GM21723 (cell line): ENCODE results near the gene GAS6.

Experiments used
- ATAC-seq: cut with Tn5 transposase; IDR thresholded peaks from one replicate; pipeline ENCODE4 v1.9.1; 2021; ENCODE audit warnings: mild to moderate bottlenecking, moderate library complexity; ENCODE audit not compliant: unreplicated experiment

GAS6 gene

DNA sequence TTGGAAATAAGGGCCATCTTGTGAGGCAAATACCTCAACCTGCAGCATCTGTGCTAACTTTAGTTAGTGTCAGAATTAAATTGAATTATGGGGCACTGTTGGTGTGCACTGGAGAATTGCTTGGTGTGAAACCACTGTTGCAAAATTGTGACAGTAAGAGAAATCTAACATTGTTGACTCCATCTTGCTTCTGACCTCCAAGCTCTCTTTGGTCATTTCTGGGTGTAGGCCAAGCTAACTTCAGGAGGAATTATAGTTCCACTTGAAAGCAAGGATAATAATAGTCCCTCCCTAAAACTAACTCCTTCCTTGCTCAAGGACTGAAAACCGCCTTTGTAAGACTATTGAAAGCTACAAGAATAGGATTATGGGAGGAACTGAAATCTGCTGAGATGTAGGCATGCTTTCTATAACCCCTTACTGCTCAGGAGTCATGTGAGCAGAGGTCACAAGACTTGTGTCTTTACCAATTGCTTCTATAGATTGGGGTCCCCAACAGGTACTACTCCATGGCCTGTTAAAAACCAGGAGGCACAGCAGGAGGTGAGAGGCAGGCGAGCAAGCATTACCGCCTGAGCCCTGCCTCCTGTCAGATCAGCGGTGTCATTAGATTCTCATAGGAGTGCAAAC lies 24.9 kb upstream of the GAS6 start:
- ATAC-seq: no peak

DNA sequence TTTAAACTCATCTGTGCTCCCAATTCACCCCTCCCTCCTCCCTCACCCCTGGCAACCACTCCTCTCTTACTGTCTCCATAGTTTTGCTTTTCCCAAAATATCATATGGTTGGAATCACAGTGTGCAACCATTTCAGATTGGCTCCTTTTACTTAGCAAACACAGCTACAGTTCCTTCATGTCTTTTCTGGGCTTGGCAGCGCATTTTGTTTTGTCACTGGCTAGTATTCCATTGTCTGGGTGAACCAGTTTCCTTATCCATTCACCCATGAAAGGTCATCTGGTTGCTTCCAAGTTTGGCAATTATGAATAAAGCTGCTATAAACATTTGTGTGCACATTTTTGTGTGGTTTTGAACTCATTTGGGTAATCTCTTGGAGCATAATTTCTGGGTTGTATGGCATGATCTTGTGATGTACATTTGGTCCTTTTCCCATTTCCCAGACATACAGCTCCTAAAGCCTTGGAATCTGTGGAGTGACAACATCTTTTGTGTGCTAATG lies 23.9 kb upstream of the GAS6 start:
- no peak for ATAC-seq

DNA sequence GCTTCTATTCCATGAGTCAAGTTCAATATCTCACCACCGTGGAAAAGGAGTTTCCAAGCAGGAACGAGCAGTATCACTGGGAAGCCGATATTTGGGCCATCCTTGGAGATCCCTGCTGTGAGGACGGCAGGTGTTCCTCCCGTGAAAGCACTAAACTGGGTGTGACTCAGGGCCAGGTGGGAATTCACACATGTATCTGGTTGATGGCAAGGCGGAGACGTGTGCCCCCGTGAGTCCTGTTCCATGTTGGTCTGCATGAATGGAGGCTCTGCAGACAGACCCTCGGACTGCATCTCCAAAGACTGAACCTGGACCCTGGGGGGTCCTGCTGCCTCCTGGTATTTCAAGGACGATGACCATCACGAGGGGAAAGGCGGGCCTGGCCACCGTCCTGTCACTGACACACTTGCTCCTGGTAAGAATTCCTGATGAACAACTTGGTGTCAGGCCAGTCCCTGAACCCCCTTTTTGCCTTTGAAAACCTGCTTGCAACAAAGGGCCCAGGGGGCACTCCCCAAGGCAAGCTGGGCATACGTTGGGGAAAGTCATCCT lies 22.8 kb upstream of the GAS6 start:
- ATAC-seq: no peak

DNA sequence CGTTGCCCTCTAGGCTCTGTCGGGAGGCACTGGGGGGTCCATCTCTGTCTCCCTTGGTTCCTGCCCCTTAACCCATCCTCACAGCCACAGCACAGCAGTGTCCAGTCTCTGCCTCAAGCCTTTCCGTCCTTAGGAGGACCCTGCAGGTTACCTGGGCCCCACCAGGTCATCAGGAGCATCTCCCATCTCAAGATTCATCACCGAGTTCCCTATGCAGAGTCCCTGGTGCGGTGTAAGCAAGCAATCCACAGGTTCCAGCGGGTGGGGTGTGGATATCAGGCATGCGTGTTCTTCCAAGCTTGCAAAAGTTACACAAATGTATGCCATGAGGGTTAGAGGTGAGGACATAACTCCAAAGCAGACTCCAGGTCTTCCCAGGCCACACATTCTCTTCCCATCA lies 20.9 kb upstream of the GAS6 start:
- no peak for ATAC-seq

DNA sequence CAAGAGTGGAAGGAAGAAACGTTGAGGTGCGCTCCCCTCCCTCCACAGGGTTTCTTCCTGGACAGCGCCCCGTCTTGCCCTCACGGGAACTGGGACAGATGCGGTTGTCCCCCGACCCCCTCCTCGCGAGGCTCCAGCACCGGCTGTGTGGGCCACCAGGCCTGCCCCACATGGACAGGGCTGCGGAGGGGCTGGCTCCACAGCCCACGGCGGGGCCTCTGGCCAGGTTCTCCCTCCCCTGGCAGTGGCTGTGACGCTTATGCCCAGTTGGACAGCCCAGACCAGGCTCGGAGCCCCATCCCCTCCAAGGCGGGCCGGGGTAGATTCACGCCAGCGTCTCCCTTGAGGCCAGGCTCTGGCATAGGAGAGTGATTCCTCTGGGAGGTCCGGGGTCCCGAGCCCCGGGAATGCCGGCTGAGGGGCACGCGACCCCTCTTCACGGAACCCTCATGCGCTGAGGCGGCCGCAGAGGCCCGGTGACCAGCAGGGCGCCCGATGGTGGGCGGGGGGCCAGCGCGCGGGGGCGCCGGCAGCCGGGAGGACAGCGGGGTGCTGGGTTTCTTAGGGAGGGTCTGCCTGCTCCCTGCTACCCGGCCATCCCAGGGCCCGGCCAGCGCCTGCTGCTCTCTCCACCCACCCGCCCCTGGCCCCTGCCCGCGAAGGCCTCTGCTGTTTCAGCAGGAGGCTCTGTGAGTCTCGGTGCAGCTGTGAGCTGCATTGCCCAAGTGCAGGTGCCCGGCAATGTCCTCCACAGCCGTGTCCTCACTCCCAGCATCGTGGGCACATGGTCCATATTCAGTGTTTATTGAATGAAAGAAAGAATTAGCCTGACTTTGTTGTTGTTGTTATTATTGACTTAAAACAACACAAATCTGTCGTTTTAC lies 20.3 kb upstream of the GAS6 start:
- no peak for ATAC-seq

DNA sequence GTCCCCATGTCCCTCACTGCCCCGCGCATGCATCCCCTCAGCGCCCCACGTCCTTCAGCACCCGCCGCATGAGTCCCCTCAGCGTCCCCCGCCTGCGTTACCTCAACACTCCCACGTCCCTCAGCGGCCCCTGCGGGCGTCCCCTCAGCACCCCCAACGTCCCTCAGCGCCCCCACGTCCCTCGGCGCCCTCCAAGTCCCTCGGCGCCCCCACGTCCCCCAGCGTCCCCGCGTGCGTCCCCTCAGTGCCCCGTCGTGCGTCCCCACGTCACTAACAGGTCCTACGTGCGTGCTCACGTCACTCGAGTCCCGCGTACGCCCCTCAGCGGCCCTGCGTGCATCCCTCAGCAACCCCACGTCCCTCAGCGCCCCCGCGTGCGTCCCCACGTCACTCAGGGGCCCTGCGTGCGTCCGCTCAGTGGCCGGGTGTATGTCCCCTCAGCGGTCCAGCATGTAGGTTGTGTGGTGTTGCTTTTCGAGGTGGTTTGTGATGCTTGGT lies 19.5 kb upstream of the GAS6 start:
- ATAC-seq: no peak

DNA sequence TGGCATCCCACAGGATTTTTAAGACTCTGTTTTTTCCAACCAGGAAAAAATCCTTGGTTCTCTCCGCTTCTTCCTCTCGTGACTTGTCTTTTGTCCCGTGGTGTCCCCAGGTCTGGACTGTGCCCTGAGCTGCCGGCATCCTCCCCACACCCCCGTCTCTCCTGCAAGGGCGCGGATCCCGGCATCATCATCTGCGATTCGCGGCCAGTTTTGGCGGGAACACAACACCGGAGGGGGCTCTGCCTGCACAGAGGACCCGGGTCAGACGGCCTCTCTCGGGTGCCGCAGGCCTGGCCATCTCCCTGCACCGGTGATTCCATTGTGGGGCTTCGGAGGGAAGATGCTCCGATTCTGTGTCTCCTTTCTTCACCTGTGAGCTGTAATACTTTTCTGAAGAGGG lies 18.8 kb upstream of the GAS6 start:
- ATAC-seq: no peak

DNA sequence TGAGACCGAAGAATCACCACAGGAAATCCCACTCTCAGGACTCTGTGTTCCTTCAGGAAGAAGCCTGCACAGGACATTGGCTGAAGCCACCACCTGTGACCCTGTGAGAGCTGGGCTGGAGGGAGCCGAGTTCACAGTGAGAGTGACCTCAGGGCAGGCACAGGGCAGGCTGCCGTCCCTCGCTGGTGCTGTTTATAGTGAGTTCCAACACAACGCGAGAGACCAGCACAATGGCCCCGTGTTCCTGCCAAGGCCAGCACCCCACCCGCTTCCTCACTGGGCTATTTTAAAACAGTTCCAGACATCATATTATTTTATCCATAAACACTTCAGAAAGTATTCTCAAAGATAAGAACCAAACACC lies 18.4 kb upstream of the GAS6 start:
- ATAC-seq: no peak

DNA sequence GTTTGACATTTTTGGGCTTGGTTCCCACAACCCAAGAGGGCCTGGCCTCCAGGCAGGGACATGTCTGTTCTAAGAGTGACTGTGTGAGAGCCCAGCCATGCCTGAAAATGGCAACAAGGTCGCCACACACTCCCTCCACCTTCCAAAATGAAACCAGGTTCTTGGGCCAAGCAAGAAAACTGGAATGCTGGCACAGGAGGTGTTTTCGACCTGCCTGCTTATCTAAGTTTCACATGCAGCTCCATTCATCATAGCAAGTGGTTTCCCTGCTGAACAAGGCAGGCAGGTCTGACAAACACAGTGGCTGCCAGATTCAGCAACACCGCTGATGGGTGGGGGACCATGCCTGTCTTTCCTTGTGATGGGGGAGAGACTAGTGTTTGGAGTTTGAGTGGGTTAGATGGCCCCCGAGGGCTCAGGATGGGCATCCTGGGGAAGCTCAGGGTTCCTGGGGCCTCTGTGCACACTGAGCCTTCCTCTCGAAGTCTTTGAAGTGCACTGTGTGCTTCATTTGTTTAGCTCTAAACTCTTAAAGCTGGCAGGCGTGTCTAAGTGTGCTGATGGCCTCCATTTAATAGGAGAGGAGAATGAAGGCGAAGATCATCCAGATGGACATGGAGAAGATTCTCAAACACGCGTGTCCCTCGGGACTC lies 17.9 kb upstream of the GAS6 start:
- no peak for ATAC-seq

DNA sequence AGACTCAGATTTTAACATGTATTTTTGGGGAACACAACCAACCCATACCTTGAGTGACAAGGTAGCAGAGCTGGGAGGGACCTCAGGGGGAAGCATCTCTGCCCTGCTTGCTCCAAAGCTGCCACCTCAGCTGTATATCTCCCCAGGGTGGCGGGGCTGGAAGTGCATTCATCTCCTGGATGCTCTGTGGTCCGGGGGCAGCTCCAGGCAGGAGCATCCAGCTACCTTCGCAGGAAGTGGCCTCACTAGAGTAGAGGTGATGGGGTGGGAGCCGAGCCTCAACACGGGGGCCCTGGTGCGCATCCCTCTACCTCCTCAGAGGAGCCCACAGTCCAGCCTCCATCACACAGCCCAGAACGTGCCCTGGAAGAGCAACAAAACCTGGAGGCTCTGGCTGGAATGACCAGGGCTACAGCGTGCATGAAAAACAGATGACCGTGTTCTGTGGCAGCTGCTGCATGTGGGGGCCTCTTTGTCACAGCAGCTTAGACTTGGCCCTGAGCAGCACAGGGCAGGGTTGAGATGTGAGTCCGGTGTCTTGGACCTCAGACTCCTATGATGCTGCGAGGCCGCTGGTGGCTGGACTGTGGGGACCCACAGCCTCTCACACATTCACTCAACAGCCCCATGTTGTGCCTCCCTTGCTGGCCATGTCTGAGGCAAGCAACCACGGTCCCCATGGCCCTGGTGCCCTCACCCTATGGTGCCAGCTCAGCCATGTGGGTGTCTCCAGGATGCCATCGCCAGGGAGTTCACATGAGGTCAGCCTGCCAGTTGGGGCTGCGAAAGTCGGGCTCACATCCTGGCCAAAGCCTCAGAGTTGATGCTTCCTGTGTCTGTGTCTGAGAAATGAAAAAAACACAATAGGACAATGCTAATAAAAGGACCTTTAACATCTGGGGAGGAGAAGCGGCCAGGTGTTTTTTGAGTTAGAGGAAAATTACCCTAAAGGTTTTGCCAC lies 17.1 kb upstream of the GAS6 start:
- ATAC-seq: no peak

DNA sequence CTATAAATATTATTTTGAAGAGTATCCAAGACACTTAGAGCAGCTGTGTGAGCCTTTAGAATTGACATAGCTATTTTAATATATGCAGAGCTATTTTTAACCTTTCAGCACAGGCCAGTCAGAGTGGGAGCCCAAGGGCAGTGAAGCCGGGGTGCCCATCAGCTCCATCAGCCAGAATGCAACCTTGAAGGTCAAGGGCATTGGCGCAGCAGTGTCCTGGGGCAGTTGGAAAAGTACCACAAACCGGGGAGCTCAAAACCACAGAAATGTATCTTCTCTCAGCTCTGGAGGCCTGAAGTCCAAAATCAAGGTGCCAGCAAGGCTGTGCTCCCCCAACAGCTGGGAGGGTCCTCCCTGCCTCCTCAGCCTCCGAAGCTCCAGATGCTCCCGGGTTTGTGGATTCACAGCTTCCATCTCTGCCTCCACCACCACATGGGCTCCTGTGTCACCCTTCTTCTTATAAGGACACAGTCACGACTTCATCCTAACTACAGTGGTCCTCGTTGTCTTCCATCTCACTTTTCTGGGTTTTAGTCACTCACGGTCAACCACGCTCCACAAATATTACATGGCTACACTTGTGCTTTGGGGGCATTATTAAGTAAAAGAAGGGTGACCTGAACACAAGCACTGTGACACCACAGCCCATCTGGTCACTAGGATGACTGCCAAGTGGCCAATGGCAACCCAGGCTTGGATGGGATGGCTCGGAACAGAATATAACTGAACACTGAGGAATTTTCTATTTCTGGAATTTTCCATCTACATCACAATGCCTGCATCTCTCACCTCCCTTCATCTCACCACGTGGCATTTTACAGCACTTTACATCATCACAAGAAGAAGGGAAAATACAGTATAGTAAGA lies 15.9 kb upstream of the GAS6 start:
- ATAC-seq: no peak

DNA sequence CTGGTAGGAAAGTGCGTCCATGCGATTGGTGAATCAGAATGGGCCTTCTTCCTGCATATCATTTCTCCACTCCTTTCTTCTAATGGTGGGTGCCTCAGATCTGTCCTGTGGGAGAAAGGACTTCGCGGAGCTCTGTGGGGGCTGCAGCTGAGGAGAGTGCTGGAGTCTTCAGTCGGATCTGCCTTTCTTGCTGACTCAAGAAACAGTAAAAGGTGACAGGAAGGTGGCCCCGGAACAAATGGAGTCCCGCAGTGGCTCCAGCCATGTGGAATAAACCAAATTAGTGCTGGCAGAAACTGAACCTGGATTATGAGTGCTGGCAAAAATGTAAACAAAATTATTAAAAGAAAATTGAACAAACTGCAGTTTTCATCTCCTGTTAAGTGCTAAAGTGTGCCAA lies 15.1 kb upstream of the GAS6 start:
- no peak for ATAC-seq

DNA sequence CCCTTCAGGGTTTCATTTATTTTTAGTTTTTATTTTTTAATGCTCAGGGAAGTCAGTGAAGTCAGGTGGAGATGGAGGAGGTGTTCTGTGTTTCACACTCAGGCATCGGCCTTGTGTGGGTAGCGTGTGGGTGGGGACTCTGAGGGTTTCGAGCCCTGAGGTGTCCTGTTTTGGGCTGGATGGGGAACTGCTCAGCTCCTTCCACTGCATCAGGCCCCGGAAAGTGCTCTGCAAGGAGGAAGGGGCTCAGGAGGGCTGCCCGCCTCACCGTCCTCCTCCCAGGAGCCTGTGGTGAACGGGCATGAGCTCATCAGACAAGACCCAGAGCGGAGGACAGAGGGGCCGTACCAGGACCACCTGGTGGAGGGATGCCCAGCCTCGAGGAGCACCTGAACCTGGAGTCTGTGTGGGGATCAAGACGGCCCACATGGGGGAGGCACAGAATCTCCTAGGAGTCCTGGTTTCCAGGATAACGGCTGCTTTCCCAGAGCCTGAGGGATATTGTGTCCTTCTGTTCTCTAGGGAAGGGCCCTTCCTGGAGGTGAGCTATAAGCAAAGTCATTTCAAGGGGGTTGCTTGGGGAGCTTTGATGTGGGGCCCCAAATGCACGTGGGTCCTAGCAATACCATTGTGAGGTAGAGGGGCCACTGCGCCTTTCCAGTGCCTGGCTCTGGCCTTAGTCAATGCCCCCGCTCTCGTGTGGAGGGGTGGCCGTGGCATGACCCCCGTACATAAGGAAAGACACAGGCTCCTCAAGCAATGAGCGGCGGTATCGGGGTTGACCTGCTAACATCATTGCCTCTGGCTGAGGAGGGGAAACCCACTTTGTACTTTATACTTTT lies 13.5 kb upstream of the GAS6 start:
- no peak for ATAC-seq

DNA sequence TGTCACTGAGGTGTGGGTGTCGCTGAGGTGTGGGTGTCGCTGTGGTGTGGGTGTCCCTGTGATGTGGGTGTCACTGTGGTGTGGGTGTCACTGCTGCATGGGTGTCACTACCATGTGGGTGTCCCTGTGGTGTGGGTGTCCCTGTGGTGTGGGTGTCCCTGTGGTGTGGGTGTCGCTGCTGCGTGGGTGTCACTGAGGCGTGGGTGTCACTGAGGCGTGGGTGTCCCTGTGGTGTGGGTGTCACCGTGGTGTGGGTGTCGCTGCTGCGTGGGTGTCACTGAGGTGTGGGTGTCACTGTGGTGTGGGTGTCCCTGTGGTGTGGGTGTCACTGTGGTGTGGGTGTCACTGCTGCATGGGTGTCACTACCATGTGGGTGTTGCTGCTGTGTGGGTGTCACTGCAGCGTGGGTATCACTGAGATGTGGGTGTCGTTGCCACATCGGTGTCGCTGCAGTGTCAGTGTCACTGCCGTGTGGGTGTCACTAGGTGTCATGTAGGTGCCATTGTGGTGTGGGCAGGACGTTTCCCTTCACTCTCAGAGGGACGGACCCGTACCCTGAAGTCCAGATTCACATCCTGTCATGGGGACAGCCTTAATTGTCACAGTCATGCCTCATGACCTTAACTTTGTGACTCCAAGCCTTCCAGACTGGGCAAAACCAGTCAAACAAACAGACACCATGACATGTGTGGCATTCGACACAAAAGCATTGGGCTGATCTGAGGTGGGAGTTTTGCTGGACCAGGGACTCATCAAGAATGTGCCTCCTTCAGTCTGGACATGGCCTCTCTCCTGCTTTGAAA lies 12.7 kb upstream of the GAS6 start:
- no peak for ATAC-seq

DNA sequence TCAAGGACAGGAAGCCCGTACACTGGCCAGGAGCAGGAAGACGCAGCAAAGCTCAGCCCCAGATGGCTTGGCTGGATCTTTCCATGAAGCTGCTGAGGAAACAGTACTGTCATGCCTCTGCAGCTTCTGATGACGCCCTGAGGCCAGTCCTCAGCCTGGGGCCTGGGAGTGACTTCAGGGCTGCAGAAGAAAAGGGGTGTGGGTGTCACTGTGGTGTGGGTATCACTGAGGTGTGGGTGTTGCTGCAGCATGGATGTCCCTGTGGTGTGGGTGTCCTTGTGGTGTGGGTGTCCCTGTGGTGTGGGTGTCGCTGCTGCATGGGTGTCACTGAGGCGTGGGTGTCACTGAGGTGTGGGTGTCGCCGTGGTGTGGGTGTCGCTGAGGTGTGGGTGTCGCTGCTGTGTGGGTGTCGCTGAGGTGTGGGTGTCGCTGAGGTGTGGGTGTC lies 12.0 kb upstream of the GAS6 start:
- ATAC-seq: no peak

DNA sequence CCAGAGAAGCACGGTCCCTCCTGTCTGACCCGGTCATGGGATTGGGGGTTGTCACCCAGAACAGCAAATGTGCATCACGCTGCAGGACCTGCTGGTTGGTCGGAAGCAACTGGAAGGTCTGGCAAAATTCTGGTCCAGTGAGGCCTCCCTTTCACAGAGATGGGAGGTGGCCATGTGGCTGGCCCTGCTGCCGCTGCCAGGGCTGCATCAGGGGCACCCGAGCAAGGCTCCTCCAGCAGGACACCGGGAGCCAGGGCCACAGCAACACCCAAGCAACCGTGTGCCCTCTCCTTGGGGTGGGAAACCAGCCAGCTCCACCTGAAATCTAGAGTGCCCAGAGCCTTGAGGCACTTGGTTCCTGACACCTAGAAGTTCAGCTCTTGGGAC lies 11.5 kb upstream of the GAS6 start:
- ATAC-seq: no peak

DNA sequence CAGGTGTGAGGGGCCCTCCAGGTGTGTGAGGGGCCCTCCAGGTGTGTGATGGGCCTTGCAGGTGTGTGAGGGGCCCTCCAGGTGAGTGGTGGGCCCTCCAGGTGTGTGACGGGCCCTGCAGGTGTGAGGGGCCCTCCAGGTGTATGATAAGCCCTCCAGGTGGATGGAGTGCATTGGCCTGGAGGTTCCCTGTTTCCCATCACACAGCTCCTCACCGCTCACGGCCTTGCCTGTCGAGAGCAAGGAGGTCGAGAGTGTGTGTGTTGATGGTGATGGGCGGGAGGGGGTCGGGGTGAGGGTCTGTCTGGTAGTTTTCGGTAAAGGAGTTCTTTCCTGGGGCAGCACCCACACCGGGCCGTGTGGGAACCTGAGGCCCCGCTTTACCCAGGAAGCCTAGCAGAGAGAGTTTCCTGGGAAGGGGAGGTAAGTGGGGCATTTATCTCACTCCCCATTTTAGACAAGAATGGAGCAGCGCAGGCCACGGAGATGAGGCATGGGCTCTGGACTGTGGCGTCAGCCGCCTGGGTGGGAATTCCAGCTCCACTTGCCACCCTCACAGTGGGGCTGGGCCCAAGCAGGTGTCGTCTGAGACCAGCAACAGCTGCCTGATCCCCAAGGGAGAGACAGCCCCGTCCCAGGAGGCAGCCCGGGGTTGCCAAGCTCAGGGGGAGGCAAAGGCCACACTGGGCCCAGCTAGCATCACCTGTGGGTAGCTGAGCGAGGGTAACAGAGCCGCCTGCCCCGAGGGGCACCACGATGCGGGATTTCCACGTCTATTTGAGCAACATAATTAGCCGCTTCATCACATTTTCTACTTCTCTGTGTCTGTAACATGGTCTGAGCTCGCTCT lies 10.9 kb upstream of the GAS6 start:
- no peak for ATAC-seq
